Gastroesophageal sphincter (tissue), 3 donors: Measurements from ENCODE around the gene KLF15.

Source experiments
- EP300 ChIP-seq: sonication (generic); formaldehyde crosslinking; IDR thresholded peaks from one replicate; pipeline ENCODE4 v1.6.1; 2017; ENCODE audit warnings: antibody characterized with exemption, mild to moderate bottlenecking
- POLR2A ChIP-seq, 2 donors: fragments of 450-650 bp; IDR thresholded peaks; one replicate each; pipeline ENCODE4 v1.6.1; 2017; ENCODE audit warnings: antibody characterized with exemption in 2 of 2, mild to moderate bottlenecking in 2 of 2, moderate library complexity in 1 of 2
- POLR2AphosphoS5 ChIP-seq: sonication (generic); formaldehyde crosslinking; IDR thresholded peaks from one replicate; pipeline ENCODE4 v1.6.1; 2017; ENCODE audit warnings: antibody characterized with exemption
- TF ChIP-seq, protein P1 (sequence below), 4 experiments: fragments of 200-600 bp in 2 of 4; fragments of 450-650 bp in 2 of 4; sonication (generic) in 1 of 4; IDR thresholded peaks; one replicate each; pipeline ENCODE4 v1.5.1; 2017 to 2019; ENCODE audit warnings: antibody characterized with exemption in 4 of 4, mild to moderate bottlenecking in 2 of 4, moderate library complexity in 2 of 4

- TF ChIP-seq, protein P1, sequence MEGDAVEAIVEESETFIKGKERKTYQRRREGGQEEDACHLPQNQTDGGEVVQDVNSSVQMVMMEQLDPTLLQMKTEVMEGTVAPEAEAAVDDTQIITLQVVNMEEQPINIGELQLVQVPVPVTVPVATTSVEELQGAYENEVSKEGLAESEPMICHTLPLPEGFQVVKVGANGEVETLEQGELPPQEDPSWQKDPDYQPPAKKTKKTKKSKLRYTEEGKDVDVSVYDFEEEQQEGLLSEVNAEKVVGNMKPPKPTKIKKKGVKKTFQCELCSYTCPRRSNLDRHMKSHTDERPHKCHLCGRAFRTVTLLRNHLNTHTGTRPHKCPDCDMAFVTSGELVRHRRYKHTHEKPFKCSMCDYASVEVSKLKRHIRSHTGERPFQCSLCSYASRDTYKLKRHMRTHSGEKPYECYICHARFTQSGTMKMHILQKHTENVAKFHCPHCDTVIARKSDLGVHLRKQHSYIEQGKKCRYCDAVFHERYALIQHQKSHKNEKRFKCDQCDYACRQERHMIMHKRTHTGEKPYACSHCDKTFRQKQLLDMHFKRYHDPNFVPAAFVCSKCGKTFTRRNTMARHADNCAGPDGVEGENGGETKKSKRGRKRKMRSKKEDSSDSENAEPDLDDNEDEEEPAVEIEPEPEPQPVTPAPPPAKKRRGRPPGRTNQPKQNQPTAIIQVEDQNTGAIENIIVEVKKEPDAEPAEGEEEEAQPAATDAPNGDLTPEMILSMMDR (IDR thresholded peaks at IDR 0.05): no peak
- TF ChIP-seq POLR2A (IDR thresholded peaks at IDR 0.05) (peak; percentile 43 to 48), POLR2AphosphoS5 (peak; percentile 99), EP300 (peak; percentile 98)
Measured at GRCh38 chr3:126355777-126356372, 1.3 kb downstream of the KLF15 start.
